ENCODE results near the gene RASSF1. TPM values are rescaled to one million over a fixed set of nuclear protein-coding genes. Genes with fewer than 3 reads are reported as not detected.

RASSF1 gene
- total and polyA plus RNA-seq, 4 donors: 33.6 to 43.2 (median 41.9) TPM

- Histone ChIP-seq H3K27ac (ENCODE audit: low read depth in 1 of 2, low read length in 2 of 2) (no peak overlapping the region), H3K9me3 (ENCODE audit: control insufficient read depth, low read length) (no peaks in the 10 kb centered on the region)
- WGBS, 2 donors: 34 to 43% methylated on average over 24 of the region's 24 CpGs
These were observed 17.8 kb upstream of the RASSF1 start for GRCh38 chr3:50358355-50358910.

GRCh38 chr3:50357481-50357880, 16.8 kb upstream of the RASSF1 start:
- H3K36me3 ChIP-seq (ENCODE audit: control insufficient read depth in 1 of 2, insufficient read depth in 2 of 2, low read length in 1 of 2): peaks cover 0 to 5% of the 10 kb centered on the region in 2 donors
- DNase-seq (no peak), ATAC-seq (ENCODE audit: low FRiP score) (no peak)
- H3K4me3 ChIP-seq (ENCODE audit: low read length in 2 of 2): no peak overlapping the region
- WGBS, 2 donors: 68 to 75% methylated on average over 1 of the region's 1 CpG
- intact Hi-C loops (cut with DNase I): loop anchor here in 1 of 2 donors (10.0 kb wide), 1 partner anchor 1037 kb away; the partner anchor contains the start of gene RBM15B
- no peaks in the 10 kb centered on the region for H3K4me1 ChIP-seq (ENCODE audit: control insufficient read depth in 1 of 2, insufficient read depth in 2 of 2, low read length in 2 of 2)
- no peaks in the 10 kb centered on the region for H3K9me3 ChIP-seq (ENCODE audit: control insufficient read depth, low read length)
- H3K27ac ChIP-seq (ENCODE audit: low read depth in 1 of 2, low read length in 2 of 2): no peak overlapping the region
- H3K27me3 ChIP-seq (ENCODE audit: control insufficient read depth in 1 of 2, insufficient read depth in 2 of 2, low read length in 1 of 2): no peaks in the 10 kb centered on the region

More at GRCh38 chr3:50358355-50358910, 17.8 kb upstream of the RASSF1 start:
- DNase-seq (no peak), ATAC-seq (ENCODE audit: low FRiP score) (no peak)
- Histone ChIP-seq H3K27me3 (ENCODE audit: control insufficient read depth in 1 of 2, insufficient read depth in 2 of 2, low read length in 1 of 2) (no peaks in the 10 kb centered on the region), H3K36me3 (ENCODE audit: control insufficient read depth in 1 of 2, insufficient read depth in 2 of 2, low read length in 1 of 2) (peaks cover 0 to 2% of the 10 kb centered on the region in 2 donors), H3K4me1 (ENCODE audit: control insufficient read depth in 1 of 2, insufficient read depth in 2 of 2, low read length in 2 of 2) (no peaks in the 10 kb centered on the region), H3K4me3 (ENCODE audit: low read length in 2 of 2) (peak overlapping the region; percentile 63 to 67)
- intact Hi-C loops (cut with DNase I): loop anchor here in 1 of 2 donors (10.0 kb wide), 1 partner anchor 1036 kb away; the partner anchor contains the start of gene RBM15B

DNA sequence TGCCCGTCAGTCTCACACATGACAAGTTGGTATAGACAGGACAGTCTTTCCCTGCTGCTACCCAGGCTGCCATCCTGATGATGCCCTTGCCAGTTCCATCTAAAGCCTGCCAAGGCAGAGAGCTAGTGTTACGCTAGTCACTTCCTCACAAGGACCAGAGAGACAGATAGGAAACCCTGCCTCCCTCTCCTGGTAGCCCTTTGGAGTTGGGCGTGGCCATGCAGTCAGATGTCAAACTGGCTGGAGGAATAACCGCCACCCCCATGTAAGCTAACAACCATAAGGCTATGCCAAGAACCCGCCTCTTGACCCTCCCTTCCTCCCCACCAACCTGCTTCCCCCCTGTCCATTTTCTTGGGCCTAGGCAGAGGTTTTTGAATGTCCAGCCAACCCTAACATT, 15.9 kb upstream of the RASSF1 start:
- DNase-seq: no peak
- Histone ChIP-seq H3K36me3 (ENCODE audit: control insufficient read depth in 1 of 2, insufficient read depth in 2 of 2, low read length in 1 of 2) (peaks cover 0 to 5% of the 10 kb centered on the region in 2 donors), H3K27ac (ENCODE audit: low read depth in 1 of 2, low read length in 2 of 2) (peak overlapping the region in 1 of 2 donors; percentile 15), H3K4me1 (ENCODE audit: control insufficient read depth in 1 of 2, insufficient read depth in 2 of 2, low read length in 2 of 2) (no peaks in the 10 kb centered on the region), H3K4me3 (ENCODE audit: low read length in 2 of 2) (peak overlapping the region in 1 of 2 donors; percentile 3), H3K27me3 (ENCODE audit: control insufficient read depth in 1 of 2, insufficient read depth in 2 of 2, low read length in 1 of 2) (no peaks in the 10 kb centered on the region), H3K9me3 (ENCODE audit: control insufficient read depth, low read length) (no peaks in the 10 kb centered on the region)
- 34% methylated on average over 5 of the region's 5 CpGs for WGBS, 2 donors
- ATAC-seq (ENCODE audit: low FRiP score): no peak
- intact Hi-C loops (cut with DNase I): loop anchor here in 1 of 2 donors (10.0 kb wide), 1 partner anchor 1038 kb away; the partner anchor contains the start of gene RBM15B

DNA sequence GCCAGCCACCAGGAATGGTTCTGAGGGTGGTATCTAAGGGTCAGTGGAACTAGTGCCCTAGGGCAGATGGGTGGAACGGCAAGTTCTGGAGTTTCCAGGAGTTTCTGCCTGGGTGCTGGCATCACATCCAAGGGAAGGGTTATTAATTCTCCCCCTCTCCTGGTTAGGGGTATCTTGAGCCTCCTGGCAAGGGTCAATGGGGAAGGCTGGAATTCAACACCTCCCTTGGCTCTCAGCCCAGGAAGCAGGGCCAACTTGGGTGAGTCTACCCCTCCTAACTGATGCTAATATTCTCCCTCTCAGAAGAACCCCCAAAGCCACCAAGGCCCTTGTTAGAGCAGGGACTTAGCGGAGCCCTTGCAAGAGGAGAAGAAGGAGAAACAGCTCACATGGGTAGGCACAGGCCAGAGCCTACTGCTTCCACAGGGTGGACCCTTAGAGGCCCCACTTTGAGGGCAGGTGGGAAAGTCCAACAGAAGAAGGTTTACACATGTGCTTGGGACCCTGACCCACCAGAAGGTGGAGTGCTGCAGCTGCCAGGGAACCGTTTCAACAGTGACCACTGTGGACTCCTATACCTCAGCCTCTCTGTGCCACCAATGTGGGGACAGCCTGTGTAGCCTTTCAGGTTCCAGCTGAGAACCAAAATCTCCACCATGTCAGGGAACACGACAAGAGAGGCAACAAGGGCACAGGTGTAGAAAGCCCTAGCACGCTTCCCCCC, 15.4 kb upstream of the RASSF1 start:
- H3K27ac ChIP-seq (ENCODE audit: low read depth in 1 of 2, low read length in 2 of 2): peak overlapping the region in 1 of 2 donors; percentile 26
- intact Hi-C loops (cut with DNase I): loop anchor here in 1 of 2 donors (10.0 kb wide), 1 partner anchor 1039 kb away; the partner anchor contains the start of gene RBM15B

GRCh38 chr3:50354850-50355249, 14.2 kb upstream of the RASSF1 start:
- ATAC-seq (ENCODE audit: low FRiP score): no peak
- Histone ChIP-seq H3K36me3 (ENCODE audit: control insufficient read depth in 1 of 2, insufficient read depth in 2 of 2, low read length in 1 of 2) (peaks cover 0 to 5% of the 10 kb centered on the region in 2 donors), H3K4me3 (ENCODE audit: low read length in 2 of 2) (no peak overlapping the region), H3K27ac (ENCODE audit: low read depth in 1 of 2, low read length in 2 of 2) (no peak overlapping the region), H3K27me3 (ENCODE audit: control insufficient read depth in 1 of 2, insufficient read depth in 2 of 2, low read length in 1 of 2) (no peaks in the 10 kb centered on the region), H3K4me1 (ENCODE audit: control insufficient read depth in 1 of 2, insufficient read depth in 2 of 2, low read length in 2 of 2) (no peaks in the 10 kb centered on the region), H3K9me3 (ENCODE audit: control insufficient read depth, low read length) (no peaks in the 10 kb centered on the region)
- intact Hi-C loops (cut with DNase I): loop anchor here in 1 of 2 donors (5.0 to 10.0 kb wide), 2 partner anchors 257 to 1040 kb away; partner anchors contain the start of genes CISH and RBM15B
- no peak for DNase-seq
- WGBS, 2 donors: 78 to 83% methylated on average over 7 of the region's 7 CpGs

More for the DNA sequence above, 15.4 kb upstream of the RASSF1 start:
- Histone ChIP-seq H3K27me3 (ENCODE audit: control insufficient read depth in 1 of 2, insufficient read depth in 2 of 2, low read length in 1 of 2) (no peaks in the 10 kb centered on the region), H3K4me1 (ENCODE audit: control insufficient read depth in 1 of 2, insufficient read depth in 2 of 2, low read length in 2 of 2) (no peaks in the 10 kb centered on the region), H3K9me3 (ENCODE audit: control insufficient read depth, low read length) (no peaks in the 10 kb centered on the region), H3K4me3 (ENCODE audit: low read length in 2 of 2) (no peak overlapping the region), H3K36me3 (ENCODE audit: control insufficient read depth in 1 of 2, insufficient read depth in 2 of 2, low read length in 1 of 2) (peaks cover 0 to 5% of the 10 kb centered on the region in 2 donors)
- ATAC-seq (ENCODE audit: low FRiP score) (no peak), DNase-seq (no peak)
- WGBS, 2 donors: 42 to 46% methylated on average over 5 of the region's 5 CpGs

- WGBS, 2 donors: 65 to 69% methylated on average over 5 of the region's 5 CpGs
- Histone ChIP-seq H3K27me3 (ENCODE audit: control insufficient read depth in 1 of 2, insufficient read depth in 2 of 2, low read length in 1 of 2) (no peaks in the 10 kb centered on the region), H3K4me1 (ENCODE audit: control insufficient read depth in 1 of 2, insufficient read depth in 2 of 2, low read length in 2 of 2) (no peaks in the 10 kb centered on the region), H3K9me3 (ENCODE audit: control insufficient read depth, low read length) (no peaks in the 10 kb centered on the region), H3K4me3 (ENCODE audit: low read length in 2 of 2) (no peak overlapping the region), H3K36me3 (ENCODE audit: control insufficient read depth in 1 of 2, insufficient read depth in 2 of 2, low read length in 1 of 2) (peaks cover 0 to 5% of the 10 kb centered on the region in 2 donors), H3K27ac (ENCODE audit: low read depth in 1 of 2, low read length in 2 of 2) (no peak overlapping the region)
- DNase-seq (no peak), ATAC-seq (ENCODE audit: low FRiP score) (no peak)
- intact Hi-C loops (cut with DNase I): loop anchor here in 1 of 2 donors (5.0 to 10.0 kb wide), 2 partner anchors 258 to 1041 kb away; partner anchors contain the start of genes CISH and RBM15B
These were observed 13.6 kb upstream of the RASSF1 start for GRCh38 chr3:50354186-50354764.

DNA sequence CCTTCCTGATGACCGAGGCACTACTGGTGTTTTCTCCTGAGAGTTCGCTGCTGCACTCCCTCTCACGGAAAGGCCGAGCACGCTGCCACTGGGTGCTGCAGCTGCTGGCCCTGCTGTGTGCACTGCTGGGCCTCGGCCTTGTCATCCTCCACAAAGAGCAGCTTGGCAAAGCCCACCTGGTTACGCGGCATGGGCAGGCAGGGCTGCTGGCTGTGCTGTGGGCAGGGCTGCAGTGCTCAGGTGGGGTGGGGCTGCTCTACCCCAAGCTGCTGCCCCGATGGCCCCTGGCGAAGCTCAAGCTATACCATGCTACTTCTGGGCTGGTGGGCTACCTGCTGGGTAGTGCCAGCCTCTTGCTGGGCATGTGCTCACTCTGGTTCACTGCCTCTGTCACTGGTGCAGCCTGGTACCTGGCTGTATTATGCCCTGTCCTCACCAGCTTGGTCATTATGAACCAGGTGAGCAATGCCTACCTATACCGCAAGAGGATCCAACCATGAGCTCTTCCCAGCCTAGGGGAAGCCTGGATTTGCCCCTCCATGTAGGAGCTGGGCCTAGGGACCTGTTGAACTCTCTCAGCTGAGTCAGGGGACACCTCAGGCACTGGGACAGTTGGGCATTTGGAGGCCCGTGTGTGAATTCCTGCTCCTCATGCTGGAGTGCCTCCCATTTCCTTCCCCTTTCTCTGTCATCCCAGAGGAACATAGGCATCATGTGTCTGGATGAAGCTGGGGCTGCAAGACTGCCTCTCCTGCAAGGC, 12.8 kb upstream of the RASSF1 start:
- no peaks in the 10 kb centered on the region for H3K4me1 ChIP-seq (ENCODE audit: control insufficient read depth in 1 of 2, insufficient read depth in 2 of 2, low read length in 2 of 2)
- peaks cover 0 to 5% of the 10 kb centered on the region in 2 donors for H3K36me3 ChIP-seq (ENCODE audit: control insufficient read depth in 1 of 2, insufficient read depth in 2 of 2, low read length in 1 of 2)

DNA sequence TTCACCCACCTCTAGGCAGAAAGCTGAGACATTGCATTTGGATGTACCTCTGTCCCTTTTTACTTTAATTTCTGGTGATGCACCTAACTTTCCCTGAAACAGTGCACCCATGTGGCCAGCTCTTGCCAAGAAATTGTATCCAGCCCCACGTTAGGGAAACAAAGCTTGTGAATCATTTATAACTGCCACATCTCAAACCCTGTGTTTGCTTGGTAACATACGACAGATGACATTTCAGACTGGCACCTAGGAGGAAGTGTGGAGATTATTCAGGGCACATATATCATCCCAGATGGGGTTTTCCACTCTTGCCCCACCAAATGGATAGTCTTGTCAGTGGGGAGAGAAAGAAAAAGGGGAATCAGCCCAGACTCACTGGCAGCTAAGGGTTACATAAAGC, 12.1 kb upstream of the RASSF1 start:
- no peak for ATAC-seq (ENCODE audit: low FRiP score)
- WGBS, 2 donors: 13 to 17% methylated on average over 2 of the region's 2 CpGs
- H3K36me3 ChIP-seq (ENCODE audit: control insufficient read depth in 1 of 2, insufficient read depth in 2 of 2, low read length in 1 of 2): peaks cover 0 to 5% of the 10 kb centered on the region in 2 donors

More for the DNA sequence above, 12.8 kb upstream of the RASSF1 start:
- no peaks in the 10 kb centered on the region for H3K27me3 ChIP-seq (ENCODE audit: control insufficient read depth in 1 of 2, insufficient read depth in 2 of 2, low read length in 1 of 2)
- WGBS, 2 donors: 77 to 78% methylated on average over 12 of the region's 12 CpGs
- ATAC-seq (ENCODE audit: low FRiP score) (no peak), DNase-seq (no peak)
- H3K4me3 ChIP-seq (ENCODE audit: low read length in 2 of 2): no peak overlapping the region
- H3K27ac ChIP-seq (ENCODE audit: low read depth in 1 of 2, low read length in 2 of 2): no peak overlapping the region
- H3K9me3 ChIP-seq (ENCODE audit: control insufficient read depth, low read length): no peaks in the 10 kb centered on the region
- intact Hi-C loops (cut with DNase I): loop anchor here in 1 of 2 donors (5.0 to 10.0 kb wide), 2 partner anchors 259 to 1041 kb away; partner anchors contain the start of genes CISH and RBM15B

More for the DNA sequence above, 12.1 kb upstream of the RASSF1 start:
- intact Hi-C loops (cut with DNase I): loop anchor here in 1 of 2 donors (5.0 to 10.0 kb wide), 2 partner anchors 260 to 1042 kb away; partner anchors contain the start of genes CISH and RBM15B
- Histone ChIP-seq H3K4me3 (ENCODE audit: low read length in 2 of 2) (no peak overlapping the region), H3K9me3 (ENCODE audit: control insufficient read depth, low read length) (no peaks in the 10 kb centered on the region), H3K27ac (ENCODE audit: low read depth in 1 of 2, low read length in 2 of 2) (no peak overlapping the region), H3K27me3 (ENCODE audit: control insufficient read depth in 1 of 2, insufficient read depth in 2 of 2, low read length in 1 of 2) (no peaks in the 10 kb centered on the region), H3K4me1 (ENCODE audit: control insufficient read depth in 1 of 2, insufficient read depth in 2 of 2, low read length in 2 of 2) (no peaks in the 10 kb centered on the region)
- no peak for DNase-seq

Measured in aorta (tissue), 5 donors.